Calu3 (cell line): ENCODE results near the gene PMPCA. TPM values are rescaled to one million over a fixed set of nuclear protein-coding genes. Genes with fewer than 3 reads are reported as not detected.

Experiments used
- Bru-seq: library from RNA; stranded (reverse); fragments of 400-500 nt; gene quantifications from one replicate; lab custom pipeline; 2021; lab: Mats Ljungman, UMichigan
- BruChase-seq, 2 experiments: library from RNA; stranded (reverse); fragments of 400-500 nt; gene quantifications; one replicate each; lab custom pipeline; 2021; lab: Mats Ljungman, UMichigan
- BruUV-seq: library from RNA; stranded (reverse); fragments of 400-500 nt; replicated peaks from 2 replicates; lab custom pipeline; 2021; lab: Mats Ljungman, UMichigan
- CTCF ChIA-PET: fragments of 300-600 bp; sonication (Branson Sonifier 250); formaldehyde crosslinking; loops from one replicate; lab custom pipeline; 2022; ENCODE audit warnings: antibody characterized with exemption; lab: Charles Lee
- DNase-seq: peaks from one replicate; pipeline ENCODE4 v3.0.0; 2022
- H3K27ac Mint-ChIP-seq: one replicate; pipeline ENCODE4 v1.8.0; 2022; ENCODE audit warnings: mixed read lengths; ENCODE audit not compliant: unreplicated experiment
- H3K27me3 Mint-ChIP-seq: one replicate; pipeline ENCODE4 v1.8.0; 2022; ENCODE audit warnings: mixed read lengths; ENCODE audit not compliant: unreplicated experiment
- H3K36me3 Mint-ChIP-seq: one replicate; pipeline ENCODE4 v1.8.0; 2022; ENCODE audit warnings: mild to moderate bottlenecking, moderate library complexity, mixed read lengths; ENCODE audit not compliant: insufficient read depth, unreplicated experiment
- H3K4me1 Mint-ChIP-seq: one replicate; pipeline ENCODE4 v1.8.0; 2022; ENCODE audit warnings: mild to moderate bottlenecking, low read depth, mixed read lengths; ENCODE audit not compliant: unreplicated experiment
- H3K4me3 Mint-ChIP-seq: one replicate; pipeline ENCODE4 v1.8.0; 2022; ENCODE audit warnings: mild to moderate bottlenecking, low read depth, moderate library complexity, mixed read lengths; ENCODE audit not compliant: unreplicated experiment
- H3K9me3 Mint-ChIP-seq: one replicate; pipeline ENCODE4 v1.8.0; 2022; ENCODE audit warnings: low read depth, mixed read lengths; ENCODE audit not compliant: unreplicated experiment
- intact Hi-C: fragments of 100-400 bp; cut with micrococcal nuclease; formaldehyde crosslinking; loops from one replicate; pipeline ENCODE4 v1.10.0; 2022; ENCODE audit not compliant: unreplicated experiment
- long read RNA-seq: library from polyadenylated mRNA; stranded (forward); transcript quantifications from one replicate; pipeline ENCODE4 v2.0.0, GENCODE V29; 2022
- total RNA-seq: library from RNA; stranded (reverse); gene quantifications from 2 replicates; pipeline ENCODE4 v1.2.3, GENCODE V29; 2022
- TF ChIP-seq, protein P1 (sequence below): fragments of 200-600 bp; IDR thresholded peaks from one replicate; pipeline ENCODE4 v1.8.0; 2022; ENCODE audit warnings: antibody characterized with exemption; ENCODE audit not compliant: unreplicated experiment

PMPCA gene, protein sequence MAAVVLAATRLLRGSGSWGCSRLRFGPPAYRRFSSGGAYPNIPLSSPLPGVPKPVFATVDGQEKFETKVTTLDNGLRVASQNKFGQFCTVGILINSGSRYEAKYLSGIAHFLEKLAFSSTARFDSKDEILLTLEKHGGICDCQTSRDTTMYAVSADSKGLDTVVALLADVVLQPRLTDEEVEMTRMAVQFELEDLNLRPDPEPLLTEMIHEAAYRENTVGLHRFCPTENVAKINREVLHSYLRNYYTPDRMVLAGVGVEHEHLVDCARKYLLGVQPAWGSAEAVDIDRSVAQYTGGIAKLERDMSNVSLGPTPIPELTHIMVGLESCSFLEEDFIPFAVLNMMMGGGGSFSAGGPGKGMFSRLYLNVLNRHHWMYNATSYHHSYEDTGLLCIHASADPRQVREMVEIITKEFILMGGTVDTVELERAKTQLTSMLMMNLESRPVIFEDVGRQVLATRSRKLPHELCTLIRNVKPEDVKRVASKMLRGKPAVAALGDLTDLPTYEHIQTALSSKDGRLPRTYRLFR
- total RNA-seq: 44.0 and 46.6 TPM in 2 replicates
- Bru-seq, nascent RNA: percentile 70 among the genes with signal in this experiment
- percentile 75 among the genes with signal in this experiment for BruChase-seq, experiment 1, labeled RNA remaining after a 6-hour chase
- percentile 74 among the genes with signal in this experiment for BruChase-seq, experiment 2, labeled RNA remaining after a 2-hour chase
- long read RNA-seq, transcript PMPCA-201 (13 exons, 2,174 nt): major isoform, 67 of 92 reads
- long read RNA-seq, partial matches to known transcripts: 3 of 92 reads
- long read RNA-seq, other reads (novel, unspliced or antisense): 20 of 92 reads

DNA sequence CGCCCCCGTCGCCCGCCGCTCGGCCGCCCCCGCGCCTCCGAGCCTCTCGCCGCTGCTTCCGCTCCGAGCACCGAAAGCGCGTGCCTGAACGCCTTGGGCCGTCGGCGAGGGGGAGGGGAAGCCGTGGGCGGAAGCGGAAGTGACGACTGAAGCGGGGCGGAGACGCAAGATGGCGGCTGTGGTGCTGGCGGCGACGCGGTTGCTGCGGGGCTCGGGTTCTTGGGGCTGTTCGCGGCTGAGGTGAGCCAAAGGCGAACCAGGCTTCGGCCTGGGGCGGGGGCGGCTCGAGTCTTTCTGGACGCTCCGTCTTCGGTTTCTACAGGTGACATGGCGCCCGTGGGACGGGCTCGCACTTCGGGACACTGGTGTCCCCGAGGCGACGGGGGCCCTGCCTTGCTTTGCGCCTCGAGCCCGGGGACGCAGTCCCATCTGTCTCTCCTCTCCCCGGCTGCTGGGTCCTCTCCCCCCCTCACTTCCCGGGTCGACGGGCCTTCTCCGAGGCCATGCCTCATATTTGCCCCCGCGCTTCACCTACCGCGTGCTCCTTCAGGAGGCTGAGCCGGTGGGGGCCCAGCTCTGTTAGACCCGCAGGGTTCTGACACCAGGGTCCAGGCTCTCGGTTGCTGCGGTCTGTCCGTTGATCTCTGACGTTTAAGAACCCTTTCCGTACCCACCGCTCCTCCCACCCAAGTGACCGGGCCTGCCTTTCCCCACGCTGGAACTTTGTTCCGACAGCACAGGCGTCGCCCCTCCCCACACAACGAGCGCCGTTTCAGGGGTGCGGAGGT lies at the start of gene PMPCA, which contains the start of gene ENTR1:
PMPCA (plus strand) TSS at position 159 of the 788 bp plus-strand sequence; CDS start at position 170, 11 bp downstream.
ENTR1 (minus strand) TSS at position 115 of the 788 bp plus-strand sequence. CDS start 217 bp downstream, outside the sequence.
- Mint-ChIP-seq H3K4me1 (peaks cover 21% of the 10 kb centered on the region), H3K4me3 (peak within 1 kb of the TSS; percentile 93), H3K9me3 (no peaks in the 10 kb centered on the region), H3K36me3 (peaks cover 49% of the 10 kb centered on the region), H3K27ac (peak within 1 kb of the TSS; percentile 81), H3K27me3 (no peaks in the 10 kb centered on the region)
- peak; percentile 91 for DNase-seq
- intact Hi-C loops: no loop called here
- TF ChIP-seq, protein P1, sequence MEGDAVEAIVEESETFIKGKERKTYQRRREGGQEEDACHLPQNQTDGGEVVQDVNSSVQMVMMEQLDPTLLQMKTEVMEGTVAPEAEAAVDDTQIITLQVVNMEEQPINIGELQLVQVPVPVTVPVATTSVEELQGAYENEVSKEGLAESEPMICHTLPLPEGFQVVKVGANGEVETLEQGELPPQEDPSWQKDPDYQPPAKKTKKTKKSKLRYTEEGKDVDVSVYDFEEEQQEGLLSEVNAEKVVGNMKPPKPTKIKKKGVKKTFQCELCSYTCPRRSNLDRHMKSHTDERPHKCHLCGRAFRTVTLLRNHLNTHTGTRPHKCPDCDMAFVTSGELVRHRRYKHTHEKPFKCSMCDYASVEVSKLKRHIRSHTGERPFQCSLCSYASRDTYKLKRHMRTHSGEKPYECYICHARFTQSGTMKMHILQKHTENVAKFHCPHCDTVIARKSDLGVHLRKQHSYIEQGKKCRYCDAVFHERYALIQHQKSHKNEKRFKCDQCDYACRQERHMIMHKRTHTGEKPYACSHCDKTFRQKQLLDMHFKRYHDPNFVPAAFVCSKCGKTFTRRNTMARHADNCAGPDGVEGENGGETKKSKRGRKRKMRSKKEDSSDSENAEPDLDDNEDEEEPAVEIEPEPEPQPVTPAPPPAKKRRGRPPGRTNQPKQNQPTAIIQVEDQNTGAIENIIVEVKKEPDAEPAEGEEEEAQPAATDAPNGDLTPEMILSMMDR: no peak
- CTCF ChIA-PET: interaction anchor here (1.1 kb wide), 1 partner anchor 65 kb away, joined by 3 read pairs; no protein-coding TSS in a partner anchor
- BruUV-seq: no TSS peak

DNA sequence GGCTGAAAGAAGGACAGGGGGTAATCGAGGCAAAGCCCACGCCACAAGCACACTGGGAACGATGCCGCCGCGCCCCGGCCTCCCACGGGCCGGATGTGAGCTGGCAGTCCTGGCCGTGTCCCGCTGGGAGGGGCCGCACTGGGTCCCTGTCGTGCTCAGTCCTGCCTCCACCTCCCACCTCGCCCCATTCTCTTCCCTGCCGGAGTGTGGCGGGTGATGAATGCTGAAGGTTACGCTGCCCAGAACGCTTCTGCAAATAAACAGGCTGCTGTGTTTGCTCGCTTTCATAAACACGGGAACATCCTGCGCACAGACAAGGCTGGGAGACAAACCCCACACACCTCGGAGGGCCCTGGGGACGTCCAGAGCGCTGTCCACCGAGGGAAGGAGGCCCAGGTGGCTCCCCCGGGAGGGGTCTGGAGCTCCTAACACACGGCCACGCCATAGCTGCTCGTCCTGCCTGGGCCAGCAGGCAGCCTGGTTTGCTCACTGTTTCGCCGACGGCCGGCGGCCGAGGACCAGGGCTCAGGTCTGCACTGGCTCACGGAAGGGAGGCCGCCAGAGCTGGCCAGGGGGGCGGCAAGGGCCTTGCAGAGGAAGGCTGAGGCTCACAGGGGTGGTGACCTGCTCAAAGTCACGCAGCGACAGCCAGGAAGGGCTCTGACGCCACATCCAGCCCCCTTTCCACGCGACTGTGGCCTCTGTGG lies 49.3 kb upstream of the PMPCA start:
- Mint-ChIP-seq H3K36me3 (peaks cover 39% of the 10 kb centered on the region), H3K27ac (no peak overlapping the region), H3K4me3 (no peak overlapping the region), H3K9me3 (no peaks in the 10 kb centered on the region), H3K4me1 (no peaks in the 10 kb centered on the region), H3K27me3 (no peaks in the 10 kb centered on the region)
- intact Hi-C loops: no loop called here
- DNase-seq: no peak
- CTCF ChIA-PET: no interaction called here
- TF ChIP-seq, protein P1: no peak
- no TSS peak for BruUV-seq

DNA sequence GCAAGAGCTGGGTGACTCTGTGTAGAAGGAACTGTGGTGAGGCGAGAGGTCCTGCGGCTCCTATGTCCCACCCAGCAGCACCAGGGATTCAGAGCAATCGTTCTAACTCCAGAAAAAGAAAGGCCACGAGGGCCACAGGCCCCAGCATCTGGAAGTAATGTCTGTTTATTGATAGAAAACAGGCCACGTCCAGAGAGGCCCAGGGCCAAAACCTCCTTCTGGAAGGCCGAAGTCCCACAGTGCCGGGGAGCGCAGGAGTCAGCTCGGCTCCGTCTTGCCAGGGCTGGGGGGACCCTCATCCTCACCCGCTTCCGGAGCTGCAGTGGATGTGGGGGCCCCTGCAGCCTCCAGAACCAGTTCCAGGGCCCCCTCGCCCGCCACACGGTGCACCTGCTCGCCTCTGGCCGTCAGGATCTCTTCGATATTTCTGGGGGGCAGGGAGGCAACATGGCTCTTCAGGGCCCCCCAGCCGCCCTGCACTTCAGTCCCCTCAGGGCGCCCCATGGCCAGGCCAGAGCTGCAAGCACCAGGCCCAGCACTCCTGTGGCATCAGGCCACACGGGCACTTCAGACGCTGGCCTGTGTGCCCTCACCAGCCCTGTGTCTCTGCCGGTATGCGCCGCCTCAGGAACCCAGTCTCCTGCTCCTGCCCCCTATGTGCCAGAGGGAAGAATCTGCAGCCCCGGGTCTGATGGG lies 48.6 kb upstream of the PMPCA start:
- CTCF ChIA-PET: interaction anchor here (1.5 kb wide), 1 partner anchor 11 kb away, joined by 6 read pairs; no protein-coding TSS in a partner anchor
- Mint-ChIP-seq H3K4me3 (no peak overlapping the region), H3K9me3 (no peaks in the 10 kb centered on the region), H3K27me3 (no peaks in the 10 kb centered on the region), H3K27ac (no peak overlapping the region), H3K4me1 (no peaks in the 10 kb centered on the region), H3K36me3 (peaks cover 36% of the 10 kb centered on the region)
- TF ChIP-seq, protein P1: no peak
- no peak for DNase-seq
- BruUV-seq: no TSS peak
- intact Hi-C loops: no loop called here
